GM18870 (cell line): ENCODE measurements around the gene FYN.

Experiments used
- ATAC-seq: cut with Tn5 transposase; IDR thresholded peaks from one replicate; pipeline ENCODE4 v1.9.1; 2021; ENCODE audit warnings: moderate library complexity; ENCODE audit not compliant: unreplicated experiment

FYN gene

DNA sequence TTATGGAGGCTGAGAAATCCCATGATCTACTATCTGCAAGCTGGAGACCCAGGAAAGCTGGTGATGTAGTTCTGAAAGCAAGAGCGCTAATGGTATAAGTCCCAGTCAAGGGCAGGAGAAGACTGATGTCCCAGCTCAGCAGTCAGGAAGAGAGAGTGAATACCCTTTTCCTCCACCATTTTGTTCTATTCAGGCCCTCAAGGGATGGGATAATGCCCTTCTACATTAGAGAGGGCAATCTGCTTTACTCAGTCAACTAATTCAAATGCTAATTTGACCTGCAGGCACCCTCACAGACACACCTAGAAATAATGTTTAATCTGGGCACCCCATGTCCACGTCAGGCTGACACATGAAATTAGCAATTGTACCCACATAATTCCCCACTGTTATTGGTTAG, 10.8 kb upstream of the FYN start:
- ATAC-seq: no peak

- no peak for ATAC-seq
Observed at GRCh38 chr6:111880181-111880888, 7.1 kb upstream of the FYN start.

GRCh38 chr6:111875741-111876140, 2.5 kb upstream of the FYN start:
- ATAC-seq: no peak

DNA sequence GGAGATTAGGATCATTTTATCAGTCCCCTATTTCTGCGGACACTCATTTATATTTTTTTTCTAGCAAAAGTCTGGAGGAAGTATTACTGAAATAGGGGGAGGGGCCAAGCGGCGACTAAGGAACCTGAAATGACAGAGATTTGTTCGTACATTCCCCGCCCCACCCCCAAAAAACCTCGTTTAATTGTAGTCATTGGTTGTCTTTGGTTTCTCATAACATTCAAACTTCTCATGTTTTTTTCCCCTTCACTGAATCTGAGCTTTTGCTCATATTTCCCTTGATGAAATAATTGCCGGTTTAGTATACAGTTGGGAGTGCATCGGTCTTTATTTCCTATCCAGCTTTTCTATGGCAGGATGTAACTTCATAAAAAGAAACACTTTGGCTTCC, 768 bp upstream of the FYN start:
- ATAC-seq: no peak

- no peak for ATAC-seq
Observed at GRCh38 chr6:111872401-111873177, 663 bp downstream of the FYN start.

DNA sequence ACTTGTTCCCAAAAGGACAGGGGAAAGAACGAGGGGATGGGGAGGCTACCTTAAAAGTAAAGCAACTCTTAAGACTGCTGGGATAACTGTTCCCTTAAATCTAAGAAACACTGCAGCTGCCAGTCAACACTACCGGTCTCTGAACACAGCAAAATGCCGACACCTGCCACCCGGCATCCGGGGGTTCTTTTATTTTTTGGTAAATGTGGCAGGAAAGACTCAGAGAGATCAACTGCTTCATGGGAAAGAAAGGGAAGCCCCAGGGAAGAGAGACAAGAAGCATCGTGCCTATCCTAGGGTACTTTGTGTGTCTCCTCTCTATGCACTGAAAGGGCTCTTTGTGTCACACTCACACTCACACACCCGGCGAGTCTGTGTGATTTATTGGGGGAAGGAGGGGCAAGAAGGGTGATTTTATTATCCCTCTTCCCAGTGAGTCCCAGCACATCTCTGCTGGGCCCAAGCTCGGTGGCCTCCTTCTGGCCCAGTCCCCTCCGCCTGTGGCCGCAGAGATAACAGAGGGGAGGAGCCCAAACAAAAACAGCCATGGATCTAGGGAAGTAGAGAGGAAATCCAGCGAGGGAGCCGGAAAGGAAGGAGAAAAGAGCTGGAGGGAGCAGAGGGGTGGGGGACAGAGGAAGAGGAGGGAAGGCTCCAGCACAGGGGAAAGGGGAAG, 1.4 kb downstream of the FYN start:
- ATAC-seq: no peak

- no peak for ATAC-seq
Observed at GRCh38 chr6:111871207-111871606, 2.0 kb downstream of the FYN start.

- ATAC-seq: no peak
Observed at GRCh38 chr6:111870742-111871064, 2.5 kb downstream of the FYN start.

DNA sequence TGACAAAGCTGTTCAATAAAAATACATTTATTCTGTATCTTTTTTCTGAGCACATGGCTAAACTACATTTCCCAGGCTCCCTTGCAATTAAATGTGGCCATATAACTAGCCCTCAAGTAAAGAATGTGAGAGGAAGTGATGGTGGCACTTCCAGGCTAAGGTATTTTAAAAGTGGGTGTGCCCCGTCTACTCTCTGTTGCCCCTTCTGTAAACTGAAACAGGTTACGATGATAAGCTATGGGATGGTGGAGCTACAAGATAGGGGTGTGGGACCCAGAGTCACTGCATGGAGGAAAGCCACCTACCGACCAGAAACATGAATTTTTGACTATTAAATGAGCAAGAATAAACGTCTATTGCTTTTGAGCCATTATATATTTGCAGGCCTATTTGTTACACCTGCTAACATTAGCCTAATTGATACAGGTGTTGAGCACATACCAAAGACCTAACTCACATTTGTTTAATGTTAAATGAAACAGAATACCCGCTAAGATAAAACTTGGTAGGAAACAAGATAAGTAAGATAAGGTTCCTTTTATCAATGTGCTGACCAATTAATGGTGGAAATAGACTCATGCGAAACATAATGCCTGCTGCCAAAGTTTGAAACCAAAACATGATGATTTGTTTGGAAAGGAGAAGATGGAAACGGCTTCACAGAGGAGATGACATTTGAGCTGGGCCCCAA, 3.1 kb downstream of the FYN start:
- ATAC-seq: no peak

GRCh38 chr6:111866857-111867256, 6.4 kb downstream of the FYN start:
- no peak for ATAC-seq

- ATAC-seq: no peak
Observed at GRCh38 chr6:111865909-111866546, 7.2 kb downstream of the FYN start.

- ATAC-seq: no peak
Observed at GRCh38 chr6:111865049-111865585, 8.1 kb downstream of the FYN start.

DNA sequence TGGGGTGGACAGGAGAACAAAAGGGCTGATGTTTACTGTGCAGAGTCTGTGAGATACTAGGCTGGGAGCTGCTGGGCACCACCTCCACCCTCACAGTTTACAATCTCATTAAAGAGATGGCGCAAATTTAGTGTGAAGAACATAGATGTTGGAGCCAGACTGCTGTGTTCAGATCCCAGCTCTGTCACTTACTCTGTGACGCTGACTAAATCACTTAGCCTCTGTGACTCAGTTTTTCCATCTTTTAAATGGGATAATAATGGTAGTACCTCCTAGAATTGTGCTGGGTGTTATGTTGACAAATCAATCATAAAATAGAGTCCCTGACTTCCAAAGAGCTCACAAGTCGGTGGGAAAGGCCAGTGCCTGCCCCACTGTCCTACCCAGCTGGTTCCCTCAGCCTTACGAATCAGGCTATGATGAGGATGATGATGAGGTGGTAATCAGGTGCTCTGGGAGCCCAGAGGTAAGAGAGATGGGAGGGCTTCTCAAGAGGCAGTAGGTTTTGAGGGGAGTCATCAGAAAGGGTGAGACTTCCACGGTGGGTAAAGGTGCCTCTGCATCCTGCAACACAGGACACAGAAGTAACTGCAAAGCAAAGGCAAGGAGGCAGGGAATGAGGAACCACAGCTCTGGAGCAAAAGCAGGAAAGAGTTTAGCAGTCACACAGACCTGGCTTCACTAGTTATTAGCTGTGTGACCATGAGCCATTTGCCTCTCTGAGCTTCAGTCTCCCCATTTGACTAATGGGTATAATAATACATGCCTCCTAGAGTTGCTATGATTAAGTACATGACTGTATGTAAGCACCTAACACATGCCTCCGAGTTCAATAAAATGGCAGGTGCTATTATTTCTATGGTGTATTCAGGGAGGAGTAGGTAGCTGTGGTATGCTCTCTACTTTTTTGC, 8.9 kb downstream of the FYN start:
- no peak for ATAC-seq

DNA sequence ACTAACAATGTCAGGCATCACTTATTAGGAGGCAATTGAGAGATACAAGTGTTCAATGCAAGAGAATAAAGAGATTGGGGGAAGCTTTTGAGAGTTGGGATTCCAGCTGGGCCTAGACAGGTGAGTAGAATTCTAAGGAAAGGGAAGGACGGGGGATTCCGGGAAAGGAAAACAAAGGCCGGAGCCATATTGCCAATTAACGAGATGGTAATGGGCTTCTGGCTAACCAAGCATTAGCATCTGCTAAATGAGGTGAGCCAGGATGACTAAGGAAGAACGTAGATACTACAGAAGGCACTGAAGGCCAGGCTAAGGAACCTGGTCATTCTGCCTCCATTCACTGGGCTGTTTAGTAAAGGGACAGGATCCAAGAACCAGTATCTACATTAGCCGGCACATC, 10.5 kb downstream of the FYN start:
- ATAC-seq: no peak

DNA sequence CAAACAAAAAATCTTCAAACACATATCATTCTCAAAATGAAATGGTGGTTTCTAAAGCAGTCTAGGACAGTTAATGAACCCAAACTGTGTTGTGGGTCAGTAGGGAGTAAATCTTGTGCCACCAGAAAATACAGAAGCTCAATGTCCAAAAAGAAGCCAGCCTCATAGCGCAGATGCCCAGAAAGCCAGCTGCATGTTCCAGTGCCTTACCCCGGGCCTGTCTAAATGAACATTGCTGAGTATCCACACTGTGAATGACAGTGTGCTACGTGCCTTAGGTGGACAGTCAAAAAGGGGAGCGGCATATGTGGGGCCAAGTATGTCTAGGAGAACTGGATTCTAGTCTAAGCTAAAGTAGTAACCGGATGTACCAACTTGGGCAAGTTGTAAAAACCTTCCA, 10.9 kb downstream of the FYN start:
- ATAC-seq: no peak

GRCh38 chr6:111861431-111861885, 11.8 kb downstream of the FYN start:
- ATAC-seq: no peak

- no peak for ATAC-seq
Observed at GRCh38 chr6:111858347-111858746, 14.9 kb downstream of the FYN start.

GRCh38 chr6:111857674-111858337, 15.4 kb downstream of the FYN start:
- ATAC-seq: no peak

DNA sequence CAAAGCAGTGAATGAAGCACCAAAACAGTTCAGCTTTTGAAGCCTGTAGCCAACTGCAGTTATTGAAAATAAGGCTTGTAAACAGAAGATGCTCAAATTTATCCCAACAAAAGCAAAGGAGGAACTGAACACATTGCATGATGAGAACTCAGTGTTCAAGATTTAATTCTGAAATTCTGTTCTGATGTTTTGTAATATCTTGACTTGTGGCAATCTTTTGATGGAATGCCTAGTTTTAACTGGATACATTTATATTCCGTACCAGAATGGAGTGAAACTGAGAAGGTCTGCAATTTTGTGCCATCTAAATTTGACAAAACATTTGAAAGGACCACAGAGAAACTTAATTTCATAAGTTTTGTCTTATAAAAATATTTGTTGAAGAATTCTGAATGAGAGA, 17.5 kb downstream of the FYN start:
- no peak for ATAC-seq
